Mononuclear cell (primary cell): ENCODE results near the gene LRP1B. TPM values are rescaled to one million over a fixed set of nuclear protein-coding genes. Genes with fewer than 3 reads are reported as not detected.

Experiments used
- H3K27me3 ChIP-seq: 2 replicates; pipeline ENCODE4 v1.6.0; 2011; ENCODE audit warnings: low read length, control low read depth; ENCODE audit not compliant: insufficient read depth
- H3K4me1 ChIP-seq: 2 replicates; pipeline ENCODE4 v1.5.1; 2011; ENCODE audit warnings: mild to moderate bottlenecking, low read length, control low read depth; ENCODE audit not compliant: insufficient read depth
- H3K4me3 ChIP-seq: 2 replicates; pipeline ENCODE4 v1.5.1; 2011; ENCODE audit warnings: mild to moderate bottlenecking, low read length, moderate library complexity
- H3K9me3 ChIP-seq: 2 replicates; pipeline ENCODE4 v1.5.1; 2011; ENCODE audit warnings: low read depth, mild to moderate bottlenecking, control low read depth, low read length
- total RNA-seq: library from RNA; depleted of rRNA; stranded (reverse); fragments of >200 nt; gene quantifications from one replicate; pipeline ENCODE4 v1.2.3, GENCODE V29; 2012

Gene LRP1B
- total RNA-seq, 1 donor: under 0.01 TPM

DNA sequence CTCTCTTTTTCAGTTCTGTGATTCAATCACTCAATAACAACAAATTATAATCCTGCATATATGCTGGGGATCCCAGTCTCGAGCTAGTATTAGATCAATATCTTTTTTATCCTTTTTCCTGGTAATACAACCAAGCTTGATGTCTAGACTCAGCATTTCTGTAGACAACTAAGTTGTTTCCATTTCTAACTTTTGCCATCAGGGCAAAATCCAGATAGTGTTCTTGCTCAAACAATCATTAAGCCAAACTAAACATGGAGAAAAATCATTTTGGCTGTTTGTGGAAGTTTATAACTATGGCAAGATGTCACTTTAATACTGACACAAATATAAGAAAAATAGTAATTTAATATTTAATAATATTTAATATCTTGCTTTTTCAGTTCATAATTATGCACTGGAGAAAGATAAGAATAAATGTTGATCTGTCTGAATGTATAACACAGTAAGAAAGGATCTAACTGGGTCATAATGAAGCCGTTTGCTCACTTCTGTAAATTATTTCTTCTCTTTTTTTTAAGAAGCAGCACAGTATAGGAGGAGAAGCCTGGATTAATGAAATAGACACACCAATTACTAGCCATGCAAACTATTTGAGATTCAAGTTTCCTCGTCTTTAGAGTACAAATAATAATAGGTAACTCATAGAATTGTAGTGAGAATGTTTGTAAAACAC lies 979.1 kb downstream of the LRP1B start:
- Histone ChIP-seq H3K27me3 (no peaks in the 10 kb centered on the region), H3K9me3 (no peaks in the 10 kb centered on the region), H3K4me3 (no peak overlapping the region), H3K4me1 (no peaks in the 10 kb centered on the region)

DNA sequence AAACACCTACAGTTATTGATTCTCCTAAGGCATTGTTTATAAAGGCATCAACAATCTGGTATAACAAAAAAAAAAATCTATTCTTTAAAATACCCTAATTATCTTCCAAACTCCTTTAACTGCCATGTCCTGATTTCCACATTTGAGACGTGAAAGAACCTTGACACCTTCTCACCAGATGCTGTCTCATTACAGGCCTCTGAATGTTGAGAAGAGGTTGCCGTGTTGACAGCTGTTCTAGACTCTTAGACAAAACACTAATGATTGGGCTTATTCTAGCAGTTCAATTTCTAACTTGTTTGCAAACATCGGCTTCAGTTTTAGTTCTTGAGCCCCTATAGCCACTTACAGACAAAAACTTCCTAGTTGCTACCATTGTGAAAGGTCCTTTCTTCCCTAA lies 988.8 kb downstream of the LRP1B start:
- Histone ChIP-seq H3K4me3 (no peak overlapping the region), H3K27me3 (no peaks in the 10 kb centered on the region), H3K9me3 (no peaks in the 10 kb centered on the region), H3K4me1 (no peaks in the 10 kb centered on the region)

DNA sequence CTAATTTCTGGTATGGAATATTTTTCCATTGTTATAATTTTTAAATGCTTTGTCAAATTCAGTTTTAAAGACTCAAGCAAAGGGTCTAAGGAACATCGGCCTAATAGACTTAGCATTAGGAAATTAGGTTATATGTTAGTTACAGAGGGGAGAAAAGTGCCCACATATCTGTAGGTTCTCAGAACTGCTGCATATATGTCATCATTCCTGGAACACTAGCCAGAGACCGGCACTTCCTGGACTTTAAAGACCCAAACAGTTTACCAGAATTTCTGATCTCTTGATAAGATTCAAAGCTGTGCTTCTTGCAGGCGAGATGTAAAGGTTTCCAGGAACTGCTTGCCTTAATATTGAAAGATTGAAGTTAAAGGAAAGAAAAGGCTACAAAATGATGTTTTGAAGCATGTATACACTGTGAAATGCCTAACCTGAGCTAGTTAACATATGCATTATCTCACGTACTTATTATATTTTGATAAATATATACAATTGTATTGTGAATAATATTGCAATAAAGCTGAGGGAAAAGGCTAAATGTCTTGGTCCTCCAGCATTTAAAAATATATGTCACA lies 993.6 kb downstream of the LRP1B start:
- H3K27me3 ChIP-seq: no peaks in the 10 kb centered on the region
- no peaks in the 10 kb centered on the region for H3K4me1 ChIP-seq
- H3K9me3 ChIP-seq: no peaks in the 10 kb centered on the region
- no peak overlapping the region for H3K4me3 ChIP-seq

GRCh38 chr2:141133883-141134282 lies 996.9 kb downstream of the LRP1B start:
- Histone ChIP-seq H3K4me1 (no peaks in the 10 kb centered on the region), H3K9me3 (no peaks in the 10 kb centered on the region), H3K4me3 (no peak overlapping the region), H3K27me3 (no peaks in the 10 kb centered on the region)

DNA sequence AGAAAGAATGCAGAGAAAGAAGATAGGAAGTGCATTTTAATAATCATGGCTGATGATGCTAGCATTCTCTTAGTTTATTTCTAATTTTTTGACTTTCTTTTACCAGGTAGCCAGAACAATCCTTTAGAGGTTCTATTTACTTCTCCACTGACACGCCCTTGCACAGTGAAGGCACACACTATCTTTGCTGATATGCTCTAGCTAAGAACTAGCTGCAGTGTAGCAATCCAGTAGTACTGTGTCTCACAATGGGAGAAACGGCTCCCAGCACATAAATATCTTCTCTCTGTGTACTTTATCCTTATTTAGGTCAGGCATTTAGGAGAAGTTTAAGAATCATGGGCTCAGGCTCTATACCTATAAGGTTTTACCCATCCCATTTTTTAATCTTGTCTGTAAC lies 1005.4 kb downstream of the LRP1B start:
- Histone ChIP-seq H3K27me3 (no peaks in the 10 kb centered on the region), H3K9me3 (no peaks in the 10 kb centered on the region), H3K4me1 (no peaks in the 10 kb centered on the region), H3K4me3 (no peak overlapping the region)

DNA sequence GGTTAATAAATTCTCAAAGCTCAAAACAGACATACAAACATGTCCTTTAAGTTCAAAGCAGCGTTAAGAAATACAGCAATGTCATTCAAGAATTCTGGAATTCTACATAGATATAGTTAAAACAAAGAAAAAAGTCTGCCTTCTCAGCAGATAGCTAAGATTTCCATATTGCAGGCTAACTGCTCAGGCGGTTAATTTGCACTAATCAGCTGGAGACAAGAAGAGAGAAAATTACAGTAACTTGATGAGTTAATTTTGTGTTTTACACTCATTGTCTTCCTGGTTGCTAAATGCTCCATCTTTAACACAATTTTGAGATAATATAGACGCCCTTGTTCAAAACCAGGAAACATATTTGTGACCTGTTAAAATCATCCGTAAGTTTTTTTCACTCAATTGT lies 1012.0 kb downstream of the LRP1B start:
- no peaks in the 10 kb centered on the region for H3K27me3 ChIP-seq
- no peaks in the 10 kb centered on the region for H3K9me3 ChIP-seq
- H3K4me1 ChIP-seq: no peaks in the 10 kb centered on the region
- H3K4me3 ChIP-seq: no peak overlapping the region

- H3K9me3 ChIP-seq: no peaks in the 10 kb centered on the region
- H3K4me1 ChIP-seq: no peaks in the 10 kb centered on the region
- no peak overlapping the region for H3K4me3 ChIP-seq
- H3K27me3 ChIP-seq: no peaks in the 10 kb centered on the region
Measured at GRCh38 chr2:141113301-141113700, 1017.5 kb downstream of the LRP1B start.

- no peaks in the 10 kb centered on the region for H3K27me3 ChIP-seq
- H3K4me3 ChIP-seq: no peak overlapping the region
- H3K9me3 ChIP-seq: no peaks in the 10 kb centered on the region
- no peaks in the 10 kb centered on the region for H3K4me1 ChIP-seq
Measured at GRCh38 chr2:141109633-141110032, 1021.2 kb downstream of the LRP1B start.

DNA sequence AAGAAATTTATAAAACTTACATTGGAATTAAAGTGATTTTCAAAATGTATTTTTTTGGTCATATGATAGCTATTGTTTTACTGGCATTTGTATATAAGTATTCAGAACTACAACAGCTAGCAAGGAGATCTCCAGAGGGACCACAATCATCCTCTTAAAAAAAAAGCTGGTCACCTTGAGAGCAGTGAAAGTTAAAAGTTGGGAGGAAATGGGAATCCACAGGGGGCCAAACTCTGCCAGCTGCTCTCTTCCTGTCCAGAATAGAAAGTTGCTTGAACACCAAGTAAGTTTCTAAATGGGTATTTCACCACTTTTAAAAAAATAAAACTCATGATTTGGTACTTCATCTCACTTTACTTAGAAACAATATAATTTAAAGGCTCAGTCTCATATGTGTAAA lies 1025.1 kb downstream of the LRP1B start:
- no peaks in the 10 kb centered on the region for H3K9me3 ChIP-seq
- H3K27me3 ChIP-seq: no peaks in the 10 kb centered on the region
- no peaks in the 10 kb centered on the region for H3K4me1 ChIP-seq
- H3K4me3 ChIP-seq: no peak overlapping the region

DNA sequence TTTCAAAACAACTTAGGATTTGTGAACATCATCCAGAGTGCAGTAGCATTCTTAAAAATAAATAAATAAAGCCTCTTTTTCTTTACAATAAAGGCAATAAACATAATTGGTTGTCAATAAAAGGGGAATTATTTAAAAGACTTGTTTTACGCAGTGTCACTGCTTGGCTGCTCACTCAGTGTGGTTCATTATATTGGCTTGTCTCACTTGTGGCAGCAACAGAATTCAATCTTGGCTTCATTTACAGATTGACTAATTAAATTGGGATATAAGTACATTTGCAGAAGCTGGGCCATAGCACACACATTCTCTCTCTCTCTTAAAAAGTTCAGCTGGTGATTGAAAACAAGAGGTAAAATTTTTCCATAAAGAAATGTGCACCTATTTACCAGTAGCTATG lies 1027.6 kb downstream of the LRP1B start:
- no peak overlapping the region for H3K4me3 ChIP-seq
- H3K27me3 ChIP-seq: no peaks in the 10 kb centered on the region
- no peaks in the 10 kb centered on the region for H3K4me1 ChIP-seq
- H3K9me3 ChIP-seq: no peaks in the 10 kb centered on the region

DNA sequence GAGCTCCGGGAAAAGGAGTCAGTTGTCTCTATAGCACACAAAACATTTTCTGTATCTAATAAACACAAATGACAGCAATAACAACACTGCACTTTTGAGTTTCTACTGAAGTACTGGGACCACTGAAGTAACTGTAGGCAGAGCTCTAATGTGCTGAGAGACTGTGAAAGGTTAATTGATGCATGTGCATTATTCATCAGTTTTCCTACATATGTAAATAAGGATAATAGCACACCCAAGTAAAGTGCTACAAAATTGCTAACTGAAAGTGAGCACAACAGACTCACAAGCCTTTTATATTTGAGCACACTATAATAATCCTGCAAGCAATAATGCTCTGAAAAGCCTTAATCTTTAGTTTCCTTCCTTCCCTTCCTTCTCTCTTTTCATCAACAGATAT lies 1051.6 kb downstream of the LRP1B start:
- H3K9me3 ChIP-seq: no peaks in the 10 kb centered on the region
- H3K4me3 ChIP-seq: no peak overlapping the region
- no peaks in the 10 kb centered on the region for H3K4me1 ChIP-seq
- H3K27me3 ChIP-seq: no peaks in the 10 kb centered on the region

DNA sequence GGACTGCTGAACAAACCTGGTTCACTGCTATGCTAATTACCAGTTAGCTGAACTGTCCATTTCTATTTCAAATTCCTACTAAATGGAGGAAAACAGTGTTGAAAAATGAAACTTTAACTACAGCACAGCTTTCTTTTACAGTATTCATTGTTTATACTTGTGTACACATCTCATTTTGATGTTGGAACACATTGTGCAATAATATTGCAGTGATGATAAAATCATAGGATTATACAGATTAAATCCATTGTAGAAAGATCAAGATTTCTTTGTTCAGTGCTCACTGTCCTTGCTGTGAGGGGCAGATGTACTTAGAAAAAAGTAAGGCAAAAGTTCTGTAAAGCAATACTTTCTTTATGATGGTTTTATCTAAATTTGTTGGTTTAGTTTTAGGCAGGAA lies 1055.1 kb downstream of the LRP1B start:
- no peaks in the 10 kb centered on the region for H3K27me3 ChIP-seq
- no peaks in the 10 kb centered on the region for H3K4me1 ChIP-seq
- H3K9me3 ChIP-seq: no peaks in the 10 kb centered on the region
- no peak overlapping the region for H3K4me3 ChIP-seq

DNA sequence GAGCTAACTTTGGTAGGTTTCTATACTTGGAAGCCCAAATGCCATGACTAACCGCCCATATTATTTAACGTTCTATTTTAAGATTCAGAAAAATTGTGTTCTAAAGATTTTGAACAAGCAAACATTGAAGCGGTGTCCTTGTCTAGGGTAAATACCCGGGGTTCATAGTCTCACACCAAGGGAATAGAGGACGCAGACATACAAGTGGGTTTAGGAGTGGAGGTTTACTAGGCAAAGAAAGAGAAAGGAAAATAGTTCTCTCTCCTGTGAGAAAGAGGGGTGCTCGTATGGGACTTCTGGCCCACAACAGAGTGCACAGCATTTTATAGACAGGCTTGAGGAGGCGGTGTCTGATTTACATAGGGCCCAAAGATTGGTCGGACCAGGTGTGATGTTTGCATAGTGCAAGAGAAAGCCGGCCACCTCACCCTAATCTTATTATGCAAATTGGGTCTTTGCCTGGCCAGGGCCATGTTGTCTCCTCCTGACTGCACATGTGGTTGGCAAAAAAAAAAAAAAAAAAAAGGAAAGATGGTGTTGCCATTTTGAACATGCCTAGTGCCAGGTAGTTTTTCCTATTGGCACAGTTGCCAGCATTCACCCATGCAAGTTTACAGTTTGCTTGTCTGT lies 1062.6 kb downstream of the LRP1B start:
- Histone ChIP-seq H3K4me3 (no peak overlapping the region), H3K27me3 (no peaks in the 10 kb centered on the region), H3K4me1 (no peaks in the 10 kb centered on the region), H3K9me3 (no peaks in the 10 kb centered on the region)

- H3K4me1 ChIP-seq: no peaks in the 10 kb centered on the region
- no peaks in the 10 kb centered on the region for H3K27me3 ChIP-seq
- H3K9me3 ChIP-seq: no peaks in the 10 kb centered on the region
- no peak overlapping the region for H3K4me3 ChIP-seq
Measured at GRCh38 chr2:141065042-141065441, 1065.8 kb downstream of the LRP1B start.

DNA sequence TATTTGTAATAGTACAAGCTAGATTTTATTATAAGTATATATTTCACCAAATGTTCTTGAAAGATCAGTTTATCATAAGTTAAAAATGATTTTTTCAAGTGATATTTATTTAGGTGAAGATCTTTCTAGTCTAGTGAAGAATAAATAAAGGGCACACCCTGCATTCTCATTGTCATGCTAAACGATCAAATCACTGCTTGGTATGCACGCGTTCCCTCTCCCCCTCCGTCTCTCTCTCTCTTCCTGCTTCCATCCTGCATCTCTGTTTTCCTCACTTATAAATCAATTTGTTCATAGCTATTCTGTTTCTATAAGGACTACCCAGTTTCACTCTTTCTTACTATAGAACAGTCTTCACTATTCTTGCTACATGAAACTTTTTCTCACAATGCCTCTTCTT lies 1067.4 kb downstream of the LRP1B start:
- Histone ChIP-seq H3K4me1 (no peaks in the 10 kb centered on the region), H3K4me3 (no peak overlapping the region), H3K27me3 (no peaks in the 10 kb centered on the region), H3K9me3 (no peaks in the 10 kb centered on the region)

DNA sequence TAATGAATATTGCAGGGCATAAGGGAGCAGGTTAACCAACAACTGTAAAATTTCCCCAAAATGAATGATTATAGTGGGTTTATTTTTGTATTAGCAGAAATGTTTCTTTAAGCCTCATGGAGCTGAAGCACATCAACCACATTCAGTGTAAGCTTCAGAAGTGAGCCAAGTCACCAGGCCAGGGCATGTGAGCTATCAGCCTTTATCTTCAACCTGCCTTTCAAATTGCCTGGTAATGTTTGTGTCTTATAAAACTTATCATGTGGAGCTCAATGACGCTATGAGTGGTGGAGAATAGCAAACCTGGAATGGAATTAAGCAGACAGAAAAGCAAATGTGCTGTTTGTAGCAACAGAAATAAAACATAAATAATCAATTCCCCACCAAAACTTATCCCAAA lies 1068.4 kb downstream of the LRP1B start:
- no peak overlapping the region for H3K4me3 ChIP-seq
- no peaks in the 10 kb centered on the region for H3K4me1 ChIP-seq
- no peaks in the 10 kb centered on the region for H3K27me3 ChIP-seq
- H3K9me3 ChIP-seq: no peaks in the 10 kb centered on the region
